Measurements from ENCODE around the gene AHRR. TPM values are rescaled to one million over a fixed set of nuclear protein-coding genes. Genes with fewer than 3 reads are reported as not detected.
A peak's percentile ranks its signal among the peaks of the same experiment; 100 is the strongest.
"Not testable (repeated sequence)": the region's sequence is repeated elsewhere in the genome, so short reads cannot be mapped to it uniquely, and the experiment has no call there.

Gene AHRR
- polyA plus RNA-seq, 4 donors: 1.9 to 3.2 (median 2.6) TPM

- no peak for DNase-seq (ENCODE audit: low read depth in 4 of 4, low spot score in 2 of 4)
Observed at GRCh38 chr5:362978-363765, 41.7 kb downstream of the AHRR start.

GRCh38 chr5:364497-364896 is 43.0 kb downstream of the AHRR start:
- no peak for DNase-seq (ENCODE audit: low read depth in 4 of 4, low spot score in 2 of 4)

- no peak for DNase-seq (ENCODE audit: low read depth in 4 of 4, low spot score in 2 of 4)
Observed at GRCh38 chr5:366541-367357, 45.2 kb downstream of the AHRR start.

GRCh38 chr5:367358-368130 is 46.0 kb downstream of the AHRR start:
- no peak for DNase-seq (ENCODE audit: low read depth in 4 of 4, low spot score in 2 of 4)

GRCh38 chr5:368183-369084 is 46.9 kb downstream of the AHRR start:
- DNase-seq (ENCODE audit: low read depth in 4 of 4, low spot score in 2 of 4): no peak

- no peak for DNase-seq (ENCODE audit: low read depth in 4 of 4, low spot score in 2 of 4)
Observed at GRCh38 chr5:369151-369868, 47.8 kb downstream of the AHRR start.

- not testable (repeated sequence) for DNase-seq (ENCODE audit: low read depth in 4 of 4, low spot score in 2 of 4)
Observed at GRCh38 chr5:369869-370236, 48.3 kb downstream of the AHRR start.

- DNase-seq (ENCODE audit: low read depth in 4 of 4, low spot score in 2 of 4): no peak
Observed at GRCh38 chr5:370311-370958, 48.9 kb downstream of the AHRR start.

- no peak for DNase-seq (ENCODE audit: low read depth in 4 of 4, low spot score in 2 of 4)
Observed at GRCh38 chr5:370959-371810, 49.7 kb downstream of the AHRR start.

- no peak for DNase-seq (ENCODE audit: low read depth in 4 of 4, low spot score in 2 of 4)
Observed at GRCh38 chr5:371811-372555, 50.5 kb downstream of the AHRR start.

GRCh38 chr5:372556-372995 is 51.1 kb downstream of the AHRR start:
- no peak for DNase-seq (ENCODE audit: low read depth in 4 of 4, low spot score in 2 of 4)

- DNase-seq (ENCODE audit: low read depth in 4 of 4, low spot score in 2 of 4): no peak
Observed at GRCh38 chr5:372996-373709, 51.6 kb downstream of the AHRR start.

- DNase-seq (ENCODE audit: low read depth in 4 of 4, low spot score in 2 of 4): peak in 2 of 4 donors; percentile 26 to 33
Observed at GRCh38 chr5:373710-374602, 52.4 kb downstream of the AHRR start.

GRCh38 chr5:374631-375335 is 53.3 kb downstream of the AHRR start:
- DNase-seq (ENCODE audit: low read depth in 4 of 4, low spot score in 2 of 4): no peak

- no peak for DNase-seq (ENCODE audit: low read depth in 4 of 4, low spot score in 2 of 4)
Observed at GRCh38 chr5:375336-375920, 53.9 kb downstream of the AHRR start.

All from left renal cortex interstitium (tissue), 4 donors.